Measurements from ENCODE around the gene NDE1. TPM values are rescaled to one million over a fixed set of nuclear protein-coding genes. Genes with fewer than 3 reads are reported as not detected.

NDE1 gene
- total and polyA plus RNA-seq, 9 of the 15 experiments (the other 6 are each of a cell fraction or from before 2014, with no cell fraction given): 3.1 to 59.9 (median 30.0) TPM

- TF ChIP-seq ARID4B (CRISPR knock-in tag; IDR thresholded peaks at IDR 0.05) (peak; percentile 56; the same call in 1 of the 2 replicates), FOXJ3 (CRISPR knock-in tag; IDR thresholded peaks at IDR 0.05) (no peak), CHD7 (IDR thresholded peaks at IDR 0.05; ENCODE audit: low read depth, low read length) (no peak), TCF15 (CRISPR knock-in tag; IDR thresholded peaks at IDR 0.05) (no peak), XRCC4 (IDR thresholded peaks at IDR 0.05; ENCODE audit: extremely low read depth, insufficient read depth, insufficient read length) (no peak), ZBED1 (IDR thresholded peaks at IDR 0.05) (no peak)
These were observed 8.1 kb upstream of the NDE1 start (continued) for GRCh38 chr16:15641753-15642556.
